ENCODE measurements around the gene CPT1C.

The CPT1C gene

GRCh38 chr19:49662011-49662410 is 28.9 kb upstream of the CPT1C start:
- DNase-seq: no peak

DNA sequence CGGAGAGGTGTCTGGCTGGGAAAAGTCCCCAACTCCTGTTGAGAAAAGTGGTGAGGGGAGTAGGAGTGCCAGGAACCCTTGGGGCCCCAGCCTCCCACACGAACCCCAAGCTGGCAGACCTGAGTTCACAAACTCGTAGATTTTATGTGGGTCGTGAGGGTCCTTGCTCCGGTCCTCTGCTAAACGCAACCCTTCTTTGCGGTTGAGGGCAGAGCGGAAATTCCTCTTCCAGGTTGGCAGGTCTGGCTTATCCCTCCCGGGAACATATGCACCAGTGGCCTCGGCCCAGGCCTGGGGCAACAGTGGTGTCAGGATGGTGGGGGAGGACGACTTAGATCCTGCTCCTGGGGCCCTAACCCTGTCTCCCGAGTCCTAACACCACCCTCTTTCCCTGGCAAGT is 27.7 kb upstream of the CPT1C start:
- DNase-seq: no peak

- peak; percentile 72 for DNase-seq
Measured at GRCh38 chr19:49664171-49665035, 26.5 kb upstream of the CPT1C start.

- DNase-seq: no peak
Measured at GRCh38 chr19:49665036-49665350, 25.9 kb upstream of the CPT1C start.

- peak; percentile 92 for DNase-seq
Measured at GRCh38 chr19:49665351-49666119, 25.4 kb upstream of the CPT1C start, which contains the start of the genes BCL2L12 and IRF3. Gene BCL2L12, plus strand, starts transcription at chr19:49665933. Its CDS starts 760 bp downstream, at chr19:49666693. Gene IRF3, minus strand, starts transcription at chr19:49665857. Its CDS starts 1,019 bp downstream, at chr19:49664838.

DNA sequence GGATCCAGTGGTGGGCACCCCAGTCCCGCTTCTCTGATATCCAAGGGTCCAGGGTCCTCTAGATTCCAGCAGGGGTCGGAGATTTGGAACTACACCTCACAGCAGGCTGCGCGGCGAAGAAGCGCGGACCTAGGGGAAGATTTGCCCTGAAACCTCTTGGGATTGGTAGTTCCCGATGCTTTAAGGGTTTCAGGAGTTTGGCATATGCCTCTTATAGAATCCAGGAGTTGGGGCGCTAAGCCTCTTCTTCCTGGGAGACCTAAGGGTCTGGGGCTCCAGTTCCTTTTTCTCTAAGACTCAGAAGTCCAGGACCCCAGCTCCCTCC is 24.8 kb upstream of the CPT1C start:
- no peak for DNase-seq

- DNase-seq: no peak
Measured at GRCh38 chr19:49667473-49667872, 23.4 kb upstream of the CPT1C start.

DNA sequence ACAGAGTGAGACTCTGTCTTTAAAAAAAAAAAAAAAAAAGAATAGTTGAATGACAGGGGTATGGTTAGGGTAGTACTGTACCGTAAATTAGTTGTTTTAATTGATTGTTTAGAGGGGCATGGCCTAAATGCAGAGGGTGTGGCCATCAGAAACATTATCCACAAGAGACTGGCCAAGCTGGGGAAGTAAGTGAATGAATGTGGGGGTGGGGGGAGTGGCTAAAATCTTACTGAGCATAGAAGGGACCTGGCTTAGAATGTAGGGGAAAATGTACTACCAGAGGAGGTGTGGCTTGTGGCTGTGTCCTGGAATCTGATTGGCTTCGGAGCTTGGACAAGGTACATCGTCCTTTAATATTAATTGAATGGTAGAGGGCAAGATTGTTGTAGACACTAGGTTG is 21.4 kb upstream of the CPT1C start:
- no peak for DNase-seq

- DNase-seq: peak; percentile 33
Measured at GRCh38 chr19:49672131-49672919, 18.6 kb upstream of the CPT1C start.

- peak; percentile 95 for DNase-seq
Measured at GRCh38 chr19:49676136-49676783, 14.7 kb upstream of the CPT1C start.

- DNase-seq: peak; percentile 99
Measured at GRCh38 chr19:49676784-49677230, 14.1 kb upstream of the CPT1C start.

- DNase-seq: no peak
Measured at GRCh38 chr19:49677231-49677900, 13.6 kb upstream of the CPT1C start, which contains the start of gene PRMT1. Gene PRMT1, plus strand, starts transcription at chr19:49677271. Its CDS starts 10 bp downstream, at chr19:49677281.

- DNase-seq: peak; percentile 2
Measured at GRCh38 chr19:49677901-49678674, 12.8 kb upstream of the CPT1C start.

DNA sequence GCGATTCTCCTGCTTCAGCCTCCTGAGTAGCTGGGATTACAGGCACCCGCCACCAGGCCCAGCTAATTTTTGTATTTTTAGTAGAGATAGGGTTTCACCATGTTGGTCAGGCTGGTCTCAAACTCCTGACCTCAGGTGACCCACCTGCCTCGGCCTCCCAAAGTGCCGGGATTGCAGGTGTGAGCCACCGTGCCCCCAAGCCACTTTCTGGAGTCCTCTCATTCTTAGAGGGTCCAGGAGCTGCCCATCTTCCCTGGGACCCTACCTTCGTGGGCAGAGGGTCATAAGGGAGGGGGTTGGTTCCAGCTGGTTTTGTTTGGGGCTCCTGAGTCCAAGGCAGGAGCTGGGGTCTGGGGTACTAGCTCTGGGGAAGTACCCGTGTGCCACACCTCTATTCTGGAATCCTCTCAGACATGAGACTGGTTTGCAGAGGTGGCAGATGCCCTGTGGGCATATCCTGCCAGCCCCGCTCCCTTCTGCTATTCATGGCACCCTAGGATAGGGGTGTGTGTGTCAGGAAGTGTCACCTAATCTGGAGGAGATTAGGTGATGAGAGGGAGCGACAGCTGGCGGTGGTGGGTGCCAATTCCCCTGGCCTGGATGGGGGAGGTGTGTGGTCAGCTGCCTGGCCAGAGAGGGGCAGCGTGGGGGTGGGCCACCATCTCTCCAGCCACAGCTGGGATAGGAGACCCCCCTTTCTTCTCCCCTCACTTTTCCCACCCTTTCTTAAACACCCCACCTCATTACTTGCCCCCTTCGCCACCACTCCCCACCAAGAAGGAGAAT is 11.7 kb upstream of the CPT1C start:
- DNase-seq: peak; percentile 0

- DNase-seq: no peak
Measured at GRCh38 chr19:49679771-49680413, 11.0 kb upstream of the CPT1C start.

DNA sequence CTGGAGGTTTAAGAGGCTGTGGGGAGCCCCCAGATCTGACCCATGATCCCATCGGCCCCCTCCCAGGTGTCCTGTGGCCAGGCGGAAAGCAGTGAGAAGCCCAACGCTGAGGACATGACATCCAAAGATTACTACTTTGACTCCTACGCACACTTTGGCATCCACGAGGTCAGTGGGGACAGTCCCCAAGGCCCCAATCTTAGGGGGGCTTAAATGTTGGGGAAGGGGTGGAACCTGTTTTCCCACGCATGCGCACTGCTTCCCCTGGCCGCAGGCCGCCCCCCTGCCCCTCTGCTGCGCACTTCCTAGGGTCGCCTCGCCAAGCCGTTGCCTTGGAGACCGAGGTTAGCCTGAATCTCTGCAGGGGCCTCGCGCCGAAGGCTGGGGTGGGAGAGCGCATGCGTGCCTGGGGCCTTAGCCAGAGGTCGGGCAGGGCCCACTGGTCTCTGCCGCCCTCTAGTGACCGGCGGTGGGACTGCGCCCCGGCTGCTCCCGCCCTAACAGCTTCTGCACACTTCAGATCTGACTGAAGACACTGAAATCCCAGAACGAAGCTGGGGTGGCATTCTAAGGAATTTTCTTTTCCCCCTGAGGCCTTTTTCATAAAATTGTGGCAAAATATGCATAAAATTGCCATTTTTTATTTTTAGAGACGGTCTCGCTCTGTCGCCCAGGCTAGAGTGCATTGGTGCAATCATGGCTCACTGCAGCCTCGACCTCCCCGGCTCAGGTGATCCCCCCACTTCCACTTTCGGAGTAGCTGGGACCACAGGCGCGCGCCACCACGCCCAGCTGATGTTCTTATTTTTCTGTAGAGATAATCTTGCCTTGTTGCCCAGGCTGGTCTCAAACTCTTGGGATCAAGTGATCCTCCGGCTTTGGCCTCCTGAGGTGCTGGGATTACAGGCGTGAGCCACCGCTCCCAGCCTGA is 10.2 kb upstream of the CPT1C start:
- peak; percentile 74 for DNase-seq

- DNase-seq: no peak
Measured at GRCh38 chr19:49681830-49682229, 9.1 kb upstream of the CPT1C start.

DNA sequence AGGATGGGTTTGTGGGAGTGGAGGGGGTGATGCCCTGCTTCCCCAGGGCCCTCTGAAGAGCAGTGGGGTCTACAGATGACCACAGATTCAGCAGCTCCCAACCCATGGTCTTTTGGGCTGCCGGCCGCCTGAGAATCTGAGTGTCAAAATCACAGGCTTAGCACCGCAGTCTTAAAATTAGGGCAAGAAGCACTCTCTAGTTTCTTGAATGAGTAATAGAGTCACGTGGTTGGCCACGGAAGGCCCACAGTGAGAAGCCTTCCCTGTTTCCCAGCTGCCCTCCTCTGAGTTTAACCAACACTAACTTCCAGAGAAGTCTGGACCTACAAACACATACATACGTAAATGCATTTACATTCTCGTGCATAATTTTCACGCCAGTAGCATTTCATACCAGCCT is 8.6 kb upstream of the CPT1C start:
- DNase-seq: no peak

- no peak for DNase-seq
Measured at GRCh38 chr19:49683814-49684250, 7.1 kb upstream of the CPT1C start.

Measured in NCI-H2029 treated with DMSO at 0.1 percent for 48 hours (cell line).